ENCODE measurements around the gene PROM2. TPM values are rescaled to one million over a fixed set of nuclear protein-coding genes. Genes with fewer than 3 reads are reported as not detected.

Gene PROM2, protein sequence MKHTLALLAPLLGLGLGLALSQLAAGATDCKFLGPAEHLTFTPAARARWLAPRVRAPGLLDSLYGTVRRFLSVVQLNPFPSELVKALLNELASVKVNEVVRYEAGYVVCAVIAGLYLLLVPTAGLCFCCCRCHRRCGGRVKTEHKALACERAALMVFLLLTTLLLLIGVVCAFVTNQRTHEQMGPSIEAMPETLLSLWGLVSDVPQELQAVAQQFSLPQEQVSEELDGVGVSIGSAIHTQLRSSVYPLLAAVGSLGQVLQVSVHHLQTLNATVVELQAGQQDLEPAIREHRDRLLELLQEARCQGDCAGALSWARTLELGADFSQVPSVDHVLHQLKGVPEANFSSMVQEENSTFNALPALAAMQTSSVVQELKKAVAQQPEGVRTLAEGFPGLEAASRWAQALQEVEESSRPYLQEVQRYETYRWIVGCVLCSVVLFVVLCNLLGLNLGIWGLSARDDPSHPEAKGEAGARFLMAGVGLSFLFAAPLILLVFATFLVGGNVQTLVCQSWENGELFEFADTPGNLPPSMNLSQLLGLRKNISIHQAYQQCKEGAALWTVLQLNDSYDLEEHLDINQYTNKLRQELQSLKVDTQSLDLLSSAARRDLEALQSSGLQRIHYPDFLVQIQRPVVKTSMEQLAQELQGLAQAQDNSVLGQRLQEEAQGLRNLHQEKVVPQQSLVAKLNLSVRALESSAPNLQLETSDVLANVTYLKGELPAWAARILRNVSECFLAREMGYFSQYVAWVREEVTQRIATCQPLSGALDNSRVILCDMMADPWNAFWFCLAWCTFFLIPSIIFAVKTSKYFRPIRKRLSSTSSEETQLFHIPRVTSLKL
- 1 to 10 TPM in 2 of 9 donors, under 1 TPM in 5, not detected in 2; 0.21 to 4.5 (median 0.72) TPM for total RNA-seq
- 1 to 10 TPM in 2 of 3 donors, under 1 TPM in 1; 0.07 to 1.7 (median 1.0) TPM for polyA plus RNA-seq
- long read RNA-seq, donor 1: 0 reads
- long read RNA-seq, donor 2: 0 reads
- long read RNA-seq, donor 3: 0 reads
- long read RNA-seq, donor 4: 0 reads
- long read RNA-seq, donor 5: 0 reads
- long read RNA-seq, donor 6: 0 reads
- long read RNA-seq, donor 7, full-length matches to known transcripts: 1 of 1 reads
- long read RNA-seq, donor 7, partial matches to known transcripts: 0 of 1 reads
- long read RNA-seq, donor 7, other reads (novel, unspliced or antisense): 0 of 1 reads
- long read RNA-seq, donor 8: 0 reads
- long read RNA-seq, donor 9: 0 reads
- long read RNA-seq, donor 10: 0 reads

DNA sequence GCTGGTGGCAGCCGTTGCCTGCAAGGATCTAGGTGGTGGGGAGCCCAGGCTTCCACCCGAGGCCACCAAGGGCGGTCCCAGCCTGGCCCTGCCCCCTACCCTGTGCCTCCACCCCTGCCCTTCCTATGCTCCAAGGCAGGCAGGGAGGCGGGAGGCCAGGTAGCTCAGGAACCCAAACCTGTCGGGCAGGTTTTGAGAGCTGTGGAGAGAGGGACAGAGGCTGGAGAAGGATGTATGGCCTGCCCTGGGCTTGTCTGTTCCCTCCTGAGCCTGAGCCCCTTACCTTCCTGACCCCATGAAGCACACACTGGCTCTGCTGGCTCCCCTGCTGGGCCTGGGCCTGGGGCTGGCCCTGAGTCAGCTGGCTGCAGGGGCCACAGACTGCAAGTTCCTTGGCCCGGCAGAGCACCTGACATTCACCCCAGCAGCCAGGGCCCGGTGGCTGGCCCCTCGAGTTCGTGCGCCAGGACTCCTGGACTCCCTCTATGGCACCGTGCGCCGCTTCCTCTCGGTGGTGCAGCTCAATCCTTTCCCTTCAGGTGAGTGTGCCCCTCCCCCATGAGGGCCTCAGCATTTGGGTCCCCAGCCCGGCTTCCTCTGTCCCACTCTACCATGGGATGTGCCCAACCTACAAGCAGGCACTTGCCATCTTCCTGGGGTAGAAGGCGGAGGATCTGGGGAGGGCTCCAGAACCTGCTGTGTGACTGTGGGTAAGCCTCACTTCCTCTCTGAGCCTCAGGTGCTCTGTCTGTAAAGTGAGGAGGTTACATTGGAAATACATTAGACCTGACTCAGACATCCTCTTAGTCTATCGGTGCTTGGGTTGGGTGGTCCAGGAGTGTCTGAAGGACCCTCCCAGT is at the start of gene PROM2:
PROM2 (plus strand) TSS at position 159 of the 860 bp plus-strand sequence; CDS start at position 296, 137 bp downstream.
- TF ChIP-seq, protein P1, sequence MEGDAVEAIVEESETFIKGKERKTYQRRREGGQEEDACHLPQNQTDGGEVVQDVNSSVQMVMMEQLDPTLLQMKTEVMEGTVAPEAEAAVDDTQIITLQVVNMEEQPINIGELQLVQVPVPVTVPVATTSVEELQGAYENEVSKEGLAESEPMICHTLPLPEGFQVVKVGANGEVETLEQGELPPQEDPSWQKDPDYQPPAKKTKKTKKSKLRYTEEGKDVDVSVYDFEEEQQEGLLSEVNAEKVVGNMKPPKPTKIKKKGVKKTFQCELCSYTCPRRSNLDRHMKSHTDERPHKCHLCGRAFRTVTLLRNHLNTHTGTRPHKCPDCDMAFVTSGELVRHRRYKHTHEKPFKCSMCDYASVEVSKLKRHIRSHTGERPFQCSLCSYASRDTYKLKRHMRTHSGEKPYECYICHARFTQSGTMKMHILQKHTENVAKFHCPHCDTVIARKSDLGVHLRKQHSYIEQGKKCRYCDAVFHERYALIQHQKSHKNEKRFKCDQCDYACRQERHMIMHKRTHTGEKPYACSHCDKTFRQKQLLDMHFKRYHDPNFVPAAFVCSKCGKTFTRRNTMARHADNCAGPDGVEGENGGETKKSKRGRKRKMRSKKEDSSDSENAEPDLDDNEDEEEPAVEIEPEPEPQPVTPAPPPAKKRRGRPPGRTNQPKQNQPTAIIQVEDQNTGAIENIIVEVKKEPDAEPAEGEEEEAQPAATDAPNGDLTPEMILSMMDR (IDR thresholded peaks at IDR 0.05): no peak
- no peak for TF ChIP-seq POLR2A (IDR thresholded peaks at IDR 0.05)
- Histone ChIP-seq H3K4me3 (no peak within 1 kb of the TSS), H3K27me3 (no peaks in the 10 kb centered on the region), H3K9me3 (replicated peaks in 1 of 3) (no peaks in the 10 kb centered on the region), H3K27ac (no peak within 1 kb of the TSS), H3K4me1 (replicated peaks in 1 of 2) (no peaks in the 10 kb centered on the region), H3K36me3 (replicated peaks in 1 of 2) (no peaks in the 10 kb centered on the region)
- intact Hi-C loops (cut with DNase I): no loop called here
- 78 to 87% (median 81%) methylated on average over 9 to 17 of the region's 17 CpGs for WGBS, 4 donors
- DNase-seq: peak in 2 of 7 donors; percentile 3 to 6

DNA sequence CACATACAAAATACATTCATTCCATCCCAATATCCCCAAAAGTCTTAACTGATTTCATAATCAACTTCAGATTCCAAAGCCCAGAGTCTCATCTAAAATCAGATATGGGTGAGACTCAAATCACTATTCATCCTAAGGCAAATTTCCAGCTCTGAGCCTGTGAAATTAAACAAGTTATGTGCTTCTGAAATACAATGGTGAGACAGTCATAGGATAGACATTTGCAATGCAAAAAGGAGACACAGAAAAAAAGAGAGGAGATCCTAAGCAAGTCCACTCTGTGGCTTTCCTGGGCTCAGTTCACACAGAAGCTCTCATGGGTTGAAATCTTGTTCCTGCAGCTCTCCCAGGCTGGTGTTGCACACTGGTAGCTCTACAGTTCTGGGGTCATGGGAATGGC is 48.6 kb upstream of the PROM2 start:
- no peak for TF ChIP-seq POLR2A (IDR thresholded peaks at IDR 0.05)
- TF ChIP-seq, protein P1 (IDR thresholded peaks at IDR 0.05): no peak
- peaks cover 0 to 22% (median 0%) of the 10 kb centered on the region in 3 donors for H3K9me3 ChIP-seq (replicated peaks in 1 of 3)
- DNase-seq: no peak
- no peaks in the 10 kb centered on the region for H3K27me3 ChIP-seq
- no peaks in the 10 kb centered on the region for H3K36me3 ChIP-seq (replicated peaks in 1 of 2)
- H3K4me3 ChIP-seq: no peak overlapping the region
- no peaks in the 10 kb centered on the region for H3K4me1 ChIP-seq (replicated peaks in 1 of 2)
- no peak overlapping the region for H3K27ac ChIP-seq
- intact Hi-C loops (cut with DNase I): no loop called here

DNA sequence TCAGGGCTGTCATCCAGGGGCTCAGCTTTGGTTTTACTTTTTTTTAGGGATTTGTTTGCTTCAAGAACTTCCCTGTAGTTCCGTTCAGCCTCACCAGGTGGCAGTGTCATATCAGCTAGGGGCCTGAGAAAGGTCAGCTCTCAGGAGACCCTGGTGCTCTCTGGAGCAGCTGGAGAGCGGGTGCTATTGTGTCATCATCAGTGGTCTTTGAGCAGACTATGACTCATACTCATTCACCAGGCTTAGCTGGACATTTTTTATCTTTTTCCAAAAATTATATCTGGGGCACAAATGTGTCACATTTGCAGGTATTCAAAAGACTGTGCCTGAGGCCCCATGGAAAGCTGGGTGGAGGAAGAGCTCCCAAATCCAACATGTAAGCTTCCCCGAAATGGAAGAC is 42.5 kb upstream of the PROM2 start:
- 47 to 56% (median 50%) methylated on average over 2 to 3 of the region's 3 CpGs for WGBS, 4 donors
- Histone ChIP-seq H3K4me3 (no peak overlapping the region), H3K9me3 (replicated peaks in 1 of 3) (no peaks in the 10 kb centered on the region), H3K27ac (no peak overlapping the region), H3K27me3 (no peaks in the 10 kb centered on the region), H3K4me1 (replicated peaks in 1 of 2) (no peaks in the 10 kb centered on the region), H3K36me3 (replicated peaks in 1 of 2) (no peaks in the 10 kb centered on the region)
- peak in 3 of 7 donors; percentile 10 to 55 (median 31) for DNase-seq
- TF ChIP-seq, protein P1 (IDR thresholded peaks at IDR 0.05): peak in 3 of 6 experiments; percentile 11 to 35 (median 21)
- no peak for TF ChIP-seq POLR2A (IDR thresholded peaks at IDR 0.05)
- intact Hi-C loops (cut with DNase I): no loop called here
